Activated T-cell treated with anti-CD3 and anti-CD28 coated beads for 24 hours (primary cell): ENCODE results near the gene MGAT1.
A peak's percentile ranks its signal among the peaks of the same experiment; 100 is the strongest.
"Not testable (repeated sequence)": the region's sequence is repeated elsewhere in the genome, so short reads cannot be mapped to it uniquely, and the experiment has no call there.

Experiments used
- DNase-seq: peaks from one replicate; pipeline ENCODE4 v3.0.0-alpha.2; 2020; ENCODE audit warnings: low read depth

The MGAT1 gene

GRCh38 chr5:180785121-180785781 is 17.4 kb downstream of the MGAT1 start:
- DNase-seq = no peak

- DNase-seq = peak; percentile 61
Observed at GRCh38 chr5:180784497-180785097, 18.0 kb downstream of the MGAT1 start.

GRCh38 chr5:180783340-180784052 is 19.1 kb downstream of the MGAT1 start:
- no peak for DNase-seq

- no peak for DNase-seq
Observed at GRCh38 chr5:180782748-180783147, 19.9 kb downstream of the MGAT1 start.

- not testable (repeated sequence) for DNase-seq
Observed at GRCh38 chr5:180781900-180782326, 20.7 kb downstream of the MGAT1 start.

GRCh38 chr5:180779985-180780610 is 22.5 kb downstream of the MGAT1 start:
- DNase-seq = no peak

- no peak for DNase-seq
Observed at GRCh38 chr5:180777475-180777874, 25.1 kb downstream of the MGAT1 start.

- DNase-seq = no peak
Observed at GRCh38 chr5:180776376-180776775, 26.2 kb downstream of the MGAT1 start.

- no peak for DNase-seq
Observed at GRCh38 chr5:180775624-180776023, 27.0 kb downstream of the MGAT1 start.

GRCh38 chr5:180771839-180772238 is 30.8 kb downstream of the MGAT1 start:
- DNase-seq = no peak

- no peak for DNase-seq
Observed at GRCh38 chr5:180769821-180770220, 32.8 kb downstream of the MGAT1 start.

- DNase-seq = no peak
Observed at GRCh38 chr5:180755601-180756000, 47.0 kb downstream of the MGAT1 start.

- no peak for DNase-seq
Observed at GRCh38 chr5:180744253-180744652, 58.4 kb downstream of the MGAT1 start.

GRCh38 chr5:180742727-180743126 is 59.9 kb downstream of the MGAT1 start:
- DNase-seq = no peak

- DNase-seq = not testable (repeated sequence)
Observed at GRCh38 chr5:180740953-180741352, 61.7 kb downstream of the MGAT1 start.

GRCh38 chr5:180739958-180740357 is 62.6 kb downstream of the MGAT1 start, which contains the start of gene OR2Y1:
Gene OR2Y1, minus strand, starts transcription at chr5:180740058. Its CDS starts 0 bp downstream, at chr5:180740058.
- no peak for DNase-seq

GRCh38 chr5:180739271-180739670 is 63.3 kb downstream of the MGAT1 start:
- DNase-seq = no peak

- no peak for DNase-seq
Observed at GRCh38 chr5:180736536-180736935, 66.1 kb downstream of the MGAT1 start.
